NT2/D1 (cell line): Measurements from ENCODE around the gene FRS3.

Experiments used
- DNase-seq: peaks from one replicate; pipeline ENCODE4 v3.0.0-alpha.2; 2011; ENCODE audit warnings: low read depth, low spot score
- H3K27me3 ChIP-seq: 2 replicates; pipeline ENCODE4 v1.6.0; 2011; ENCODE audit warnings: mild to moderate bottlenecking; ENCODE audit not compliant: insufficient read length, insufficient read depth
- H3K36me3 ChIP-seq: 2 replicates; pipeline ENCODE4 v1.6.1; 2011; ENCODE audit warnings: mild to moderate bottlenecking, low read length, mixed read lengths; ENCODE audit not compliant: insufficient read depth, insufficient read length
- H3K4me1 ChIP-seq: 2 replicates; pipeline ENCODE4 v1.5.1; 2011; ENCODE audit not compliant: insufficient read depth, insufficient read length
- H3K4me3 ChIP-seq: 2 replicates; pipeline ENCODE4 v1.5.1; 2011; ENCODE audit warnings: low read depth; ENCODE audit not compliant: insufficient read length
- H3K9ac ChIP-seq: 2 replicates; pipeline ENCODE4 v1.6.0; 2011; ENCODE audit warnings: low read depth; ENCODE audit not compliant: insufficient read length
- H3K9me3 ChIP-seq: 2 replicates; pipeline ENCODE4 v1.5.1; 2011; ENCODE audit warnings: mild to moderate bottlenecking, low read length; ENCODE audit not compliant: insufficient read depth
- SUZ12 ChIP-seq: IDR thresholded peaks from 2 replicates; pipeline ENCODE4 v1.6.1; 2011; ENCODE audit not compliant: insufficient read length, insufficient read depth; ENCODE audit errors: extremely low read depth
- YY1 ChIP-seq: IDR thresholded peaks from 2 replicates; pipeline ENCODE4 v1.6.1; 2011; ENCODE audit not compliant: insufficient read length, insufficient read depth
- ZNF274 ChIP-seq: IDR thresholded peaks from 2 replicates; pipeline ENCODE4 v1.6.1; 2011; ENCODE audit warnings: mild to moderate bottlenecking, low read depth, low read length

Gene FRS3

DNA sequence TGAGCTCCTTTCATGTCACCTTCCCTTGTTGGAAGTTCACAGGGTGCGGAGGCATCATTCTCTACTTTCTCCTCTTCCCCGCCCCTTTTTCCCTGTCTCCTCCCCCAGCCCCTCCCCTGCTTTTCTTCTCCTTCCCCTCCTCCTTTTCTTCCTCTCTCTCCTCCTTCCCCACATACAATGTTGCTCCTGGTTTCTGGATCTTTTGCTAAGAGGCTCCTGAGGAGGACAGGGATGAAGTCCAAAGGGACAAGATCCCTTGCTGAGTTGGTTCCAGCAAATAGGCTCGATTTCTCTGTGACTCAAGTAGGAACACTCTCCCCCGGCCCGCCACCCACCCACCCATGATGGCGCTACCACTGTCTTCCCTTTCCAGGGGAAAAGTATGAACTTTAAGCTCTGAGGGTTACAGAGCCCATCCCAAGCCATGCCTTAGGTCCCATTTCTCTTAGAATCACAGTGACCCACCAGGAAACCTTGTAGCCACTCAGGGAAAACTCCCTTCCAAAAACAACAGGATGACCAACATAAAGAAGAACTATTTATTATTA is 43.4 kb downstream of the FRS3 start:
- H3K9me3 ChIP-seq, result no peaks in the 10 kb centered on the region
- peaks cover 16% of the 10 kb centered on the region for H3K4me1 ChIP-seq
- no peak overlapping the region for H3K9ac ChIP-seq
- TF ChIP-seq SUZ12 (no peak), YY1 (no peak), ZNF274 (no peak)
- DNase-seq, result no peak
- H3K4me3 ChIP-seq, result no peak overlapping the region
- peaks cover 3% of the 10 kb centered on the region for H3K27me3 ChIP-seq
- no peaks in the 10 kb centered on the region for H3K36me3 ChIP-seq

DNA sequence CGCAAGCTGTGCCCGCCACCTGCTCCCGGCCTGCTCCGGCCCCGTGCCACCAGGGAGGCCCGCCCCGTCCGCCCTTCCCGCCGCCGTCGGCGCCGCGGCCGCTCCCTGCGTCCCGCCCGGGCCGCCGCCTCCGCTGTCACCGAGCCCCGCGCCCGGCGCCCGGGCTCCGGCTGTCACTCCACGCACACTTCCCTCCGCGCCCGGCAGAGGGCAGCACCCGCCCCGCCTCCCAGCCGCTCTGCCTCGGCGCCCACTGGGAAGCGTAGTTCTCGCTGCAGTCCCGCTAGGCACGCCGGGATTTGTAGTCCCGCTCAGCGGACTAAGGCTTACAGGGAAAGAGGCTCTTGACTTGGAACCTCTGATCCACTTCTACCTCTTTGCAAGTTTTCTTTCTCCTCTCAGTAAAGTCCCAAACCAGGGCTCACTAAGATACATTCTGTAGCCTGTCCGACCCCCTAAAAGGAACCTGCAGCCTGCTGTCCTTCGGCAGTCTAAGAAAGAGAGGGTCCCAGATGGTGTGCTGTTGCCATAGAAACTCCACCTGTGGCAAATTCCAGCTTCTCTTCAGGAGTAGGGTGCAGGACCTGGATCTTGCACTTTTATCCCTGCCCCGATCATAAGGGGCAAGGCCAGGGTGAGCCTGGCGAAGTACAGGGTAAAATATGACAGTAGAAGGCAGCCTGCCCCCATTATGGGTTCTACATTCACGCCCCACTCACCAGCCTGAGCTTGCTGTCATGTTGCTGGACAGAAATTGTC is 44.1 kb downstream of the FRS3 start, which contains the start of gene TFEB:
TFEB (minus strand) TSS at position 182 of the 759 bp plus-strand sequence. CDS start 44,395 bp downstream, outside the sequence.
- TF ChIP-seq SUZ12 (no peak), ZNF274 (no peak), YY1 (no peak)
- peaks cover 6% of the 10 kb centered on the region for H3K27me3 ChIP-seq
- peaks cover 16% of the 10 kb centered on the region for H3K4me1 ChIP-seq
- H3K36me3 ChIP-seq, result no peaks in the 10 kb centered on the region
- no peaks in the 10 kb centered on the region for H3K9me3 ChIP-seq
- peak; percentile 72 for DNase-seq
- H3K4me3 ChIP-seq, result peak within 1 kb of the TSS; percentile 47
- peak within 1 kb of the TSS; percentile 32 for H3K9ac ChIP-seq

DNA sequence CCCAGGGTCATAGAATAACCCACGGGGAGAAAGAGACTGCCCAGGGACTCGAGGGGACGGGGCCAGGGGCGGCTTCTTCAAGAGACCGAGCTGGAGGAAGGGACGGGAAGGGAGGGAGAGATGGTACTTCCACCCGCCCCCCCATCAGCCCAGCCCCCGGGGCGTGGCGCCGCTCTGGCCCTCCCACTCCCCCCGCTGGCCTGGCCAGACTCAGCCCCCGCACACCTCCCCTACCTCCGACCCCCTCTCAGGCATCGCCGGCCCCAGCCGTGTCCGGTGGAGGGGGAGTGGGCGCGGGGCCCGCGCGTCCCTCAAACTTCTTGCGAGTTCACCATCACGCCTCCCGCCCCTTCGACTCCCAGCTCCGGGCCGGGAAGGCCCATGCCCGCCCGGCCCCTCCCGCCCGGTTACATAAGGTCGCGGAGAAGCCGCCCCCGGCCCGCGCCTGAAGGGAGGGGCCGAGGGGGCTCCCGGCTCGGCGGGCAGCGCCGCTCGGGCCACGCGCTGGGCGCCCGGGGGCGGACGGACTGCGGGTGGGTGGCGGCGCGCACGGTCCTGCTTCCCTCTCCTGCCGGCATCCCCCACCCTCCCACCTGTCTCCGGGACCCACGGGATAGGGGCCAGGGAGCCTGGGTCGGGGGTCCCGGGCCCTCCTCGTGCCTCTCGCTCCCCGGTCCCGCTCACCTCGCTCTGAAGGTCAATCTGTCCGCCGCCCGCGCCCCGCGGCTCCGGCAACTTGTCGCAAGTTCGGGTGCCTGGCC is 44.9 kb downstream of the FRS3 start:
- peaks cover 6% of the 10 kb centered on the region for H3K27me3 ChIP-seq
- no peak for DNase-seq
- peaks cover 13% of the 10 kb centered on the region for H3K4me1 ChIP-seq
- TF ChIP-seq ZNF274 (no peak), SUZ12 (no peak), YY1 (no peak)
- H3K36me3 ChIP-seq, result no peaks in the 10 kb centered on the region
- peak overlapping the region; percentile 47 for H3K4me3 ChIP-seq
- H3K9me3 ChIP-seq, result no peaks in the 10 kb centered on the region
- H3K9ac ChIP-seq, result peak overlapping the region; percentile 32

DNA sequence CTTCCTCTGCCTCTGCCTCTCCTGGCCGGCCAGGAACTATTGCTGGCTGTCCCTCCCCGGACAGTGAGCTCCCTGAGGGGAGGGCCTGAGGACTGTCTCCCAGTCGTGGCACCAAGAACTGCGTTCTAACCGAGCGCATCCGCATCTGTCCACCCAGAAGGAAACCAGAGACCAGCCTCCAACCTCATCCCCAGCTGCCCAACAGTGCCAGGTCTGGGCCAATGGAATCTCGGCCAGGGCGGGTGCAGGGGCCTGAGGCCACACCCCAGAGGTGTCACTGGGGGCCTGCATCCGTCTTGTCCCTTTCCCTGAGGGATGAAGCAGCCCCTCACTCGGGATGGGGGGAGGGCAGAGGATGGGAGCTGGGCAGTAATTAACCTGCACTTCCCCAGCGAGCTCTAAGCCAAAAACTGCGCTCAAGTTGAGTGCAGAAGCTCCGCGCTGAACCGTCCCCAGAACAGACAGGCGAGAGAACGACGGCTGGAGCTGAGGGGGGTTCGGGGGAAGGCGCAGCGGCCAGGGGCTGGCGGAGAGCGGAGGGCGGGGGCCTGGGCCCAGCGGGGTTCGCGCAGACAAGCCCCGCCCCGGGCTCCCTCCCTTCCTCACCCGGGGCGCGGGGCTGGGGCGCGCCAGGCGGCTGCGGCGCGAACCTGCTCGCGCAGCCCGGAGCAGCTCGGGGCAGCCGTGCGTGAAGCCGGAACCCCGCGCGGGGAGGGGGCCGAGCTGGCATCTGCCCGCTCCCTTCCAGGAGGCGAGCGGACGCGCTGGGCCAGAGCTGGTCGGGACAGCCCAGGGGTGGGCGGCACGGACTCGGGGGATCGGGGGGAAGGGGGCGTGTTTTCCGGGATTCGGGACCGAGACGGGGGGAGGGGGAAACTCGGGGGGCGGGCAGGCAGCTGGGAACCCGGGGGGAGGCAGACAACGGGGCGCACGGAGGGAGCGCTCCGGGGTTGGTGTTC is 45.7 kb downstream of the FRS3 start:
- TF ChIP-seq SUZ12 (no peak), ZNF274 (no peak), YY1 (no peak)
- no peaks in the 10 kb centered on the region for H3K9me3 ChIP-seq
- peak overlapping the region; percentile 68 for H3K9ac ChIP-seq

DNA sequence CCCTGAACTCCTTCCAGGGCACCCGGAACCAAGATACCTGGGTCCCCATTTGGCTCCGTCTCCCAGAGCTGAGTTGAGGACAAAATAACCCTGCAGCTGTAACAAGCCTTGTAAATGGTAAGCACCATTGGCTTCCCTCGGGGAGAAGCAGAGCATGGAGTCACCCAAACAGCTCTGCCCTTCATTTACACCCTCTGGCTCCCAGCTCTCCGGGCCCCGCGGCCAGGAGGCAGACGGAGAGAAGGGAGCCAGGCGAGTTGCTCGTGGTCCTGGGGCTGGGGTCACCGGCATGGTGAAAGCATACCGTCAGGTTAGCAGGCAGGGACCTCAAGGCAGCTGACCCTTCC is 46.4 kb downstream of the FRS3 start:
- DNase-seq, result no peak
- peak overlapping the region; percentile 47 for H3K4me3 ChIP-seq
- TF ChIP-seq ZNF274 (no peak), YY1 (no peak), SUZ12 (no peak)
- H3K4me1 ChIP-seq, result peaks cover 12% of the 10 kb centered on the region
- H3K9ac ChIP-seq, result peak overlapping the region; percentile 68
- no peaks in the 10 kb centered on the region for H3K36me3 ChIP-seq
- no peaks in the 10 kb centered on the region for H3K9me3 ChIP-seq
- peaks cover 6% of the 10 kb centered on the region for H3K27me3 ChIP-seq

More for the DNA sequence above, 45.7 kb downstream of the FRS3 start:
- Histone ChIP-seq H3K4me3 (peak overlapping the region; percentile 47), H3K4me1 (peaks cover 13% of the 10 kb centered on the region), H3K27me3 (peaks cover 6% of the 10 kb centered on the region), H3K36me3 (no peaks in the 10 kb centered on the region)
- no peak for DNase-seq

DNA sequence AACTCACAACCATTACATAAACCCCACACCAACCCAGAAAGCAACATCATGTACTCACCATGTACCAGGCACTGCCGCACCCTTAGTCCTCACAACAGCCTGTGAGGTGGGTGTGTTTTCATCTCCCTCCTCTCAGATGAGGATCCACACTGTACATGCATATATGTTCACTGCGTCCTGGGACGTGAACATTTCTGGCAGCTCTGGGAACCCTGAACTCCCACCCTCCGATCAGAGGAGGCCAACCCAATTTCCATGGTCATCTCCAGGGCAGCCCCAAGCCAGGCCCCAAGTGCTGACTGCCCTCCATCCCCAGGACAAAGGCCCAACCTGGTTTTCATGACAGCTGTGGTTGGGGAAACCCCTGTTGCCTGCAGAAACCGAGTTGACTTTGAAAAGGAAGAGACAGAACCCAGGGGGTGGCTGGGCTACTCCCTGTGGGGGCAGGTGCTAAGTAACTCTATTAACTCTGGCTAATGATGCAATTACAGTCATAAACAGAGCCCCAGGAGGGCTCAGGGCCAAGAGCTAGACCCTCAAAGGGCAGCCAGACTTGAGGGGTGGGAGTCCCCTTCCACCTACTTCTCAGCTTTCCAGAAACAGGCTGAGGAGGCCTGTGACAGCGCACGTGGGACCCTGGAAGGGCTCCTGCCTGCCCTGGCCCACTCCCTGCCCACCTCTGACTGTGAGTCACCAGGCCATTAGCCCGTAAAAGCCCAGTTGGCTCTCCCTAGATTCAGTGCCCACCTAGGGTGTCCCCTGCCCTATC is 46.9 kb downstream of the FRS3 start:
- no peak for TF ChIP-seq YY1
- TF ChIP-seq ZNF274, result no peak
- no peak for TF ChIP-seq SUZ12
- peaks cover 6% of the 10 kb centered on the region for H3K27me3 ChIP-seq
- H3K4me1 ChIP-seq, result peaks cover 12% of the 10 kb centered on the region
- H3K4me3 ChIP-seq, result peak overlapping the region; percentile 47
- H3K36me3 ChIP-seq, result no peaks in the 10 kb centered on the region
- no peak for DNase-seq
- peak overlapping the region; percentile 68 for H3K9ac ChIP-seq
- H3K9me3 ChIP-seq, result no peaks in the 10 kb centered on the region
